ENCODE data around the gene HACD3. TPM values are rescaled to one million over a fixed set of nuclear protein-coding genes. Genes with fewer than 3 reads are reported as not detected.

HACD3 gene
- total and polyA plus RNA-seq, 9 of the 15 experiments (the other 6 are each of a cell fraction or from before 2014, with no cell fraction given) = 48.1 to 117 (median 72.8) TPM

GRCh38 chr15:65530318-65531111, at the start of gene HACD3 (continued):
- TF ChIP-seq CUX1 (CRISPR knock-in tag; IDR thresholded peaks at IDR 0.05) (no peak), LCOR (CRISPR knock-in tag; IDR thresholded peaks at IDR 0.05) (0 out of 2 replicates have a peak, but pooled peaks have one; percentile 37), PCBP1 (IDR thresholded peaks at IDR 0.05; ENCODE audit: low read depth, low read length, poor library complexity, severe bottlenecking) (no peak), CBFA2T3 (IDR thresholded peaks at IDR 0.05) (no peak), TEAD2 (tag; IDR thresholded peaks at IDR 0.05) (no peak), MBD1 (CRISPR knock-in tag; IDR thresholded peaks at IDR 0.05) (no peak), ZNF740 (CRISPR knock-in tag; IDR thresholded peaks at IDR 0.05) (no peak), ZNF740 (tag; IDR thresholded peaks at IDR 0.05) (no peak), TAF9B (IDR thresholded peaks at IDR 0.05; ENCODE audit: partially characterized antibody) (no peak), MCM5 (IDR thresholded peaks at IDR 0.05; ENCODE audit: low read depth) (no peak), HEY1 (CRISPR knock-in tag; IDR thresholded peaks at IDR 0.05; ENCODE audit: borderline replicate concordance) (no peak), XRCC5 (IDR thresholded peaks at IDR 0.05; ENCODE audit: low read depth, low read length) (no peak), FOXK2 (conservative IDR thresholded peaks at IDR 0.05 in 1 of 2, IDR thresholded peaks at IDR 0.05 in 1 of 2; ENCODE audit: low read depth in 2 of 2) (no peak), E2F8 (IDR thresholded peaks at IDR 0.05; ENCODE audit: low read depth, partially characterized antibody) (no peak), CREM (IDR thresholded peaks at IDR 0.05; ENCODE audit: low read depth) (peak; percentile 28; the same call in 1 of the 2 replicates), HIVEP1 (CRISPR knock-in tag; IDR thresholded peaks at IDR 0.05) (peak; percentile 40; the same call in 1 of the 2 replicates), KDM5B (IDR thresholded peaks at IDR 0.05; ENCODE audit: insufficient replicate concordance, low read depth, low read length) (peak; percentile 74)

All from K562 (cell line).